ENCODE results near the gene NPAT.
A peak's percentile ranks its signal among the peaks of the same experiment; 100 is the strongest.

Gene NPAT

DNA sequence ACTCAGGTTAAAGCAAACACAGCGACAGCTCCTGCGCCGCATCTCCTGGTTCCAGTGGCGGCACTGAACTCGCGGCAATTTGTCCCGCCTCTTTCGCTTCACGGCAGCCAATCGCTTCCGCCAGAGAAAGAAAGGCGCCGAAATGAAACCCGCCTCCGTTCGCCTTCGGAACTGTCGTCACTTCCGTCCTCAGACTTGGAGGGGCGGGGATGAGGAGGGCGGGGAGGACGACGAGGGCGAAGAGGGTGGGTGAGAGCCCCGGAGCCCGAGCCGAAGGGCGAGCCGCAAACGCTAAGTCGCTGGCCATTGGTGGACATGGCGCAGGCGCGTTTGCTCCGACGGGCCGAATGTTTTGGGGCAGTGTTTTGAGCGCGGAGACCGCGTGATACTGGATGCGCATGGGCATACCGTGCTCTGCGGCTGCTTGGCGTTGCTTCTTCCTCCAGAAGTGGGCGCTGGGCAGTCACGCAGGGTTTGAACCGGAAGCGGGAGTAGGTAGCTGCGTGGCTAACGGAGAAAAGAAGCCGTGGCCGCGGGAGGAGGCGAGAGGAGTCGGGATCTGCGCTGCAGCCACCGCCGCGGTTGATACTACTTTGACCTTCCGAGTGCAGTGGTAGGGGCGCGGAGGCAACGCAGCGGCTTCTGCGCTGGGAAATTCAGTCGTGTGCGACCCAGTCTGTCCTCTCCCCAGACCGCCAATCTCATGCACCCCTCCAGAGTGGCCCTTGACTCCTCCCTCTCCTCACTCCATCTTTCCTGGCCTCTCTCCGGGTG, at the start of gene NPAT, which contains the start of gene ATM:
NPAT (minus strand) TSS at position 65 of the 774 bp plus-strand sequence. CDS start 102 bp downstream, outside the sequence.
ATM (plus strand) TSS at position 494 of the 774 bp plus-strand sequence. CDS start 4,558 bp downstream, outside the sequence.
- peak; percentile 99 to 100 for DNase-seq

DNA sequence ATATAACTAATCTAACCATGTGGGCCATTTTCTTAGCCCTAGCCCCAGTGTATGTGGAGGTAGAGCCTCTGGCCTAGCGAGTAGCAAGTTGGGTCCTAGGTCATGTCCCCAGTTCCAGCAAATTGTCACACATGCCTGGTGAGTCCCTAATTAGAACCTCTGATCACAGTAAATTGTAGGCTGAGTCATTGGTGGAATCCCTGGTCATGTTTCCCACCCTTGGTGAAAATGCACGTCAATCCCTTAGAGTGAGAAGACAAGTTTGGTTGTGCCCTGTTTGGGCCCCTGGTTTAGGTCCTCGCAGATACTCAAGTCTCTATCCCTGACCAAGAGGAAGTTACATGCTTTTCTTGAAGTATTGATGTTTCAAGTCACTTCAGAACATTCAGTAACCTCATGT, 47.1 kb upstream of the NPAT start:
- no peak for DNase-seq

DNA sequence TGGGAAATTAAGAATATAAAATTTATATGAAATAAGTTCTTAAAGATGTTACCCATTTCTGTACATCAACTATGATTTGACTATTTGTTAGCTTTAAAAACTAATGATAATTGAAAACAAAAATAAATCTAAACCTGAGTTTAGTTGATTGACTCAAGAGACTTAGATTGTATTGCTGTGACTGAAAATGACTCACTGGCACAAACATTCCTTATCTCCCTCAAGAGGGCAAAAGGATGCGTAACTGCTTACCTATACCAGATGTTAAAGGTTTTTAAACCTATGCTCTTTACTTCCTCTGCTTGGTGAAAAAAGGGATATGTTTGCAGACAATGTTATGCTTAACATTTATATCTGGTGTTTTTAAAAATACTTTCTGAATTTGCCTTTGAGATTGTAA, 30.7 kb upstream of the NPAT start:
- DNase-seq = no peak

DNA sequence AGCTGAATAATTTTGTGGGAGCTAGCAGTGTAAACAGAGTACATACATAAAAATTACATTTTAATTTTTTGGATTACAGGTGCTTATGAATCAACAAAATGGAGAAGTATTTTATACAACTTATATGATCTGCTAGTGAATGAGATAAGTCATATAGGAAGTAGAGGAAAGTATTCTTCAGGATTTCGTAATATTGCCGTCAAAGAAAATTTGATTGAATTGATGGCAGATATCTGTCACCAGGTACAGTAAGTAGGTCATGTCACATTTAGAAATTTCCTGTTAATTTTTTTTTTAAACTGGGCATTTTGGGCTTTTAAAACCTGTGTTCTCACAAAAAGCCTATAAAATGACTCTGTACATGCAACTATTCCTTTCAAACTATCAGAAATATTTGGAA, 24.4 kb upstream of the NPAT start:
- DNase-seq = no peak

DNA sequence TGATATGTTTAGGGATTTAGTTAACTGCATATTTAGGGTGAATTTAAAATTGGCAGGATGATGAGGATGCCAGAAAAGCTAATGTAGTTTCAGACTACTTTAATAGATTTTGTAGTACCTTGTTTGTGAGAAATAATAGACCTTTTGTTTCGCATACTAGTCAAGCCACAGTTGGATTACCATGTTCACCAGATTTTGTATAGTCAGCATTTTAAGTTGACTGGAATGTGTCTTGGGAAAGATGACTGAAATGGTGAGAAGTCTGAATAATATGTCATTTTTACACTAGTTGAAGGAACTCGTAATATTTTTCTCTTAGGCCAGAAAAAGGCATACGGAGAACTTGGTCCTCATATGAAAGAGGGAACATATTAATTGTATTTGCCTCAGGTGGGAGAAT, 23.9 kb upstream of the NPAT start:
- no peak for DNase-seq

DNA sequence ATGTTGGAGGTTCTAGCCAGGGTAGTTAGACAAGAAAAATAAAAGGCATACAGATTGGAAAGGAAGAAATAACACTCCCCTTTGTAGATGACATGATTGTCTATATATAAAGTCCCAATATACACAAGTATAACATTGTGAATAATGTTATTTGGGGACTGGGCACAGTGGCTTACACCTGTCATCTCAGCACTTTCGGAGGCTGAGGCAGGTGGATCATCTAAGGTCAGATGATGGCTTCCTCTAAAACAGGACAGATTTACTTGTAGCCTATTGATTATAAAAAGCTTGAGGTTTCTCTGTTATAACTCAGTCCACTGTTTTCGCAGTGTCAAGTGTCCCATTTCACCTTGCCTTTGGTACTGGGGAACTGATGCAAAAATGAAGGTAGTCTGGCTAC, 20.0 kb upstream of the NPAT start:
- no peak for DNase-seq

DNA sequence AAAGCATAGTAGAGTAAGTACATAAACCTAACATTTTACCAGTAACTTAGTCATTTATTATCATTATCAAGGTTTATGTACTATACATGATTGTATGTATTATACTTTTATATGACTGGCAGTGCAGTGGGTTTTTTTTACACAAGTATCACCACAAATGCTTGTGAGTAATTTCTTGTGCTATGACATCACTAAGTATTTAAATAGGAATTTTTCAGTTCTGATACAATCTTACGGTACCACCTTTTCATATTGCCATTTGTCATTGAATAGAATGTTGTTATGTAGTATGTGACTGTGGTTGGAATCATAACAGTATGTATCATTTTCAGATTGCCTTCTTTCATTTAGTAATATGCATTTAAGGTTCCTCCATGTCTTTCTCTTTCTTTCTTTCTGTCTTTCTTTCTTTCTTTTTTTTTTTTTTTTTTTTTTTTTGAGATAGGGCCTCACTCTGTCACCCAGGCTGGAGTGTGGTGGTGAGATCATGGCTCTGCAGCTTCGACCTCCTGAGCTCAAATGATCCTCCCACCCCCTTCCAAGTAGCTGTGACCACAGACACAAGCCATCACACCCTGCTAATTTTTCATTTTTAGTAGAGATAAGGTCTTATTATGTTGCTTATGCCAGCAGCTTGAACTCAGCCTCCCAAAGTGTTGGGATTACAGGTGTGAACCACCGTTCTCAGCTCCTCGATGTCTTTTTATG, 19.0 kb upstream of the NPAT start:
- DNase-seq = no peak

DNA sequence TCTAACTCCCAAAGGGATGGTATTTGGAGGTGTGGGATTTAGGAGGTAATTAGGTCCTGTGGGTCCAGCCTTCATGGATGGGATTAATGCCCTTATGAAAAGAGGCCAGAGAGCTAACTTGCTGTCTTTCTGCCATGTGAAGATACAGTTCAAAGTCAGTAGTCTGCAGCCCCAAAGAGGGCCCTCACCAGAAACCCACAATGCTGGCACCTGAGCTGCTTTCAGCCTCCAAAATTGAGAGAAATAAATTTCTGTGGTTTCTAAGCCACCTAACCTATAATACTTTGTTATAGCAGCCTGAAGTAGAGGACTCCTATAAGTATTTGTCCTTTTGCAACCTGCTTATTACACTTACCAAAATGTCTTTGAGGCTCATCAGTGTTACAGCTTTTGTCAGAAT, 16.6 kb upstream of the NPAT start:
- no peak for DNase-seq

DNA sequence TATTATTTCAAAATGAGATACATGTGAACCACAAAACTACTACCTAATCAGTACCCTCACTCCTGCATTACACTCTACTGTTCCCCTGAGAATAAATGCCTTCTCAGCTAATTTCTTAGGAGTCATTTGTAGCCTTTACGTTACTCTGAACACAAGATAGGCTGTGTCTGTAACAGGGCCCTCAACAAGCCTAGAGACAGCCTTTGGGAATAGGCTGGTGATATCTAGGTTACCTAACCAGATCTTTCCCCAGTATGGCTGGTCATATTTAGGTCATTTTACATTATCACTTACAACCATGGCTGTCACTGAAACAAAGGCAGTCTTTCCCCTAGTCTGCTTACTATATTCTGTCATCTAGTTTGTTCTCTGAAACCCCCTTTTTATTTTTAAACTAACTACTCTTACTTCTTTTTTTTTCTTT, 14.6 kb upstream of the NPAT start:
- no peak for DNase-seq

DNA sequence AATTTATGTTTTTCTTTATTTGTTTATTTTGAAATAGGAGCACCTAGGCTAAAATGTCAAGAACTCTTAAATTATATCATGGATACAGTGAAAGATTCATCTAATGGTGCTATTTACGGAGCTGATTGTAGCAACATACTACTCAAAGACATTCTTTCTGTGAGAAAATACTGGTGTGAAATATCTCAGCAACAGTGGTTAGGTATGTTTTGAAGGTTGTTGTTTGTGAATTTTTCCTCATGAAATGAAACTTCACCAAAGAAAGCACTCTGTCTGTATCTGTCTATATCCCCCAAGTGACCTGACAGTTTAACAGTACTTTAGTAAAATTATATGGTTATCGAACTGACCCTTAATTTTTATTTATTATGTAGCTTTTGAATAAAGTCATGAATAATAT, 13.2 kb upstream of the NPAT start:
- no peak for DNase-seq

DNA sequence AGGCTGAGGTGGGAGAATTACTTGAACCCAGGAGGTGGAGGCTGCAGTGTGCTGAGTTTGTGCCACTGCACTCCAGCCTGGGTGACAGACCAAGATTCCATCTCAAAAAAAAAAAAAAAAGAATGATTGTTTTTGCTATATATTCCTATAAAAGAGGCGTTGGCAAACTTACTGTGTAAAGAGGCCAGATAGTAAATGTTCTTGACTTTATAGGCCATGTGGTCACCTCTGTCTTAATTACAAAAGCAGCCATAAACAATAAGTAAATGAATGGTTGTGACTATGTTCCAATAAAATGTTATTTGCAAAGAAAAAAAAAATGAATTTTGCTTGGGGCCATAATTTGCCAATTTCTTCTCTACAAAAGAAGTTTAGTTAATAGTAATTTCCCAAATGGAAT, 12.8 kb upstream of the NPAT start:
- no peak for DNase-seq

DNA sequence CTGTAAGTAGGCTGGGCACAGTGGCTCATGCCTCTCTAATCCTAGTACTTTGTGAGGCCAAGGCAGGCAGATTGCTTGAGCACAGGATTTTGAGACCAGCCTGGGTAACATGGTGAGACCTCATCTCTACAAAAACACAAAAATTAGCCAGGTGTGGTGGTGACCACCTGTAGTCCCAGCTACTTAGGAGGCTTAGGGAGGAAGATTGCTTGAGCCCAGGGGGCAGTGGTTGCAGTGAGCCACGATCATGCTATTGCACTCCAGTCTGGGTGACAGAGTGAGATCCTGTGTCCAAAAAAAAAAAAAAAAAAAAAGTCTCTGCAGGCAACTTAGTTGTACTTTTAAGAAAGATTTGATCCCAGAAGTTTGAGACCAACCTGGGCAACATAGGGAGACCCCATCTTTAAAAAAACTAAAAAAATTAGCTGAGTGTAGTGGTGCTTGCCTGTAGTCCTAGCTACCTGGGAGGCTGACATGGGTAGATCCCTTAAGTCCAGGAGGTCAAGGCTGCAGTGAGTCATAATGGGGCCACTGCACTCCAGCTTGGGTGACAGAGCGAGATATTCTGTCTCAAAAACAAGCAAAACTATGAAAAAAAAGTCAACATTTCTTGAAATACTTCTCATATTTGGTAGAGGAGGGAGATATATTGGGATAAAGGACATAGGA, 11.0 kb upstream of the NPAT start:
- DNase-seq = no peak

DNA sequence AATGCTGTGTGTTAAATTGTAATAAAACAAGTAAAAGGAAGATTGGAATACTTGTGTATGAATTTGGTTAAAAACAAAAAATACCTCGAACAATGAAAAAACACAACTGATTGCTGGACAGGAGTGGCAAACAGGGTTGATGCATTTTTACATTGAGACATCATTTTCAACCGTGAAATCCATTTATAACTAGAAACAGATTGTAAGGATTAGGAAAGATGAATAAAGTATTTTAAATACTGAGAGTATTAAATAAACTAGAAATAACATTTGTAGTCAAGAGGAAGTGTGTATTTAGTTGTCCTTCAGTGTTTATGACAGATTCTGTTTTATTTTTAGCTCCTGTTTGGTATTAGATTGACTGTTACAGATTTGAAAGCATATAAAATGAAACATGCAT, 5.8 kb upstream of the NPAT start:
- no peak for DNase-seq

DNA sequence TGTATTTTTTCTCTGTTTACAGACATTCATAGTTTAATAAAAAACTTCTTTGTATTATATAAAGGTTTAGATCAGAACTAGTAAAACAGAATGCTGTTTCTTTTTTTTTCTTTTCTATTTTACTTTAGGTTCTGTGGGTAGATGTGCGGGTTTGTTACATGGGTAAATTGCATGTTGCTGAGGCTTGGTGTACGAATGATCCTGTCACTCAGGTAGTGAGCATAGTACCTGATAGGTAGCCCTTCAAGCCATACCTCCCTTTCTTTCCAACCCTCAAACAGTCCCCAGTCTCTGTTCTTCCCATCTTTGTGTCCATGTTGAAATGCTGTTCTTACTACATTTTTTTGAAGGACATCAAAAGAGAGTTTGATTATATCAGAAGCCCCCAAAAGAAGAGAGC, 3.6 kb upstream of the NPAT start:
- no peak for DNase-seq

DNA sequence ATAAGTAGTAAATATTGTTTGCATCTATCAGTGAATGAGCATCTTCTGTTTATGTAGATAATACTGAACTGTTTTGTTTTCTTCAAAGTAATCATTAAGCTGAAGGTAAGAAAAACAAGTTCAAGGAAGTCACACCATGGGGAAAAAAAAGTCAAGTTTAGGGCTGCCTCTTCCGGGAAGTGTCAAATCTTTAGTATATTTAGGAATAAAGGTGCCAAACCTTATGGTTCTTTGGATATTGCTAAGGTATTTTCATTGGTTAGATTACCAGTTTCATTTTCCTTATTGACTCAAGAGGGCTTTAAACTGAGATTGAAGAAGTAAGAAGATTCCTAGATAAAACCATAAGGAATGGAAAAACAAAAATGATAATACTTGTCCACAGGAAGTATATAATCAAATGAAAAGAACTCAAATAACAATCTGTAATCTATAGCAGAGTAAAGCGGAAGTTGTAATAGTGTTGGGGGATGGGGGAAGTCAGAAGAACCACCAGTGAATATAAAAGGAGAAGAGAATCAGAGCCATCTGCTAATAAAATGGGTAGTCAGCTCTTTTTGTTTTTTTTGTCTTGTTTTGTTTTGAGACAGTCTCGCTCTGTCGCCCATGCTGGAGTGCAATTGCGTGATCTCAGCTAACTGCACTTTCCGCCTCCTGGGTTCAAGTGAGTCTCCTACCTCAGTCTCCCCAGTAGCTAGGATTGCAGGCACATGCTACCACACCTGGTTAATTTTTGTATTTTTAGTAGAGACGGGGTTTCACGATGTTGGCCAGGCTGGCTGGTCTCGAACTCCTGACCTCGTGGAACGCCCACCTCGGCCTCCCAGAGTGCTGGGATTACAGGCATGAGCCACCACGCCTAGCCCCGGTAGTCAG, 2.7 kb upstream of the NPAT start:
- no peak for DNase-seq

DNA sequence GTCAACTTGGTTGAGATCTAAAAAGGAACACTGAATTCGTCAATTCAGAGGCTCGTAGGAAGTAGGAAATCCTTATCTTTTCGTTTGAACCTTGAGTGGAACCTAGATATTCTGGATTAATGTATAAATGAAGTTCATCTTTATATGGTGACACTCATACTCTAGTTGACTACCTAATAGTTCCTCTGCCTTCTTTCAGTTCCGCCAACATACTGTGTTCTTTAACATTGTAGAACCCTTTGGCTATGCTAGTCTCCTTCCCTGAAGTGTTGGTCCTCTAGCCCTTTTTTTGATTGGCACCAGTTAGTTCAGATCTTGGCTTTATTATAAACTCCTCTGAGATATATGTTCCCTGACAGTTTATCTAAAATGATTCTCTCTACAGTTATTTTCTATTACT, 1.9 kb upstream of the NPAT start:
- no peak for DNase-seq

DNA sequence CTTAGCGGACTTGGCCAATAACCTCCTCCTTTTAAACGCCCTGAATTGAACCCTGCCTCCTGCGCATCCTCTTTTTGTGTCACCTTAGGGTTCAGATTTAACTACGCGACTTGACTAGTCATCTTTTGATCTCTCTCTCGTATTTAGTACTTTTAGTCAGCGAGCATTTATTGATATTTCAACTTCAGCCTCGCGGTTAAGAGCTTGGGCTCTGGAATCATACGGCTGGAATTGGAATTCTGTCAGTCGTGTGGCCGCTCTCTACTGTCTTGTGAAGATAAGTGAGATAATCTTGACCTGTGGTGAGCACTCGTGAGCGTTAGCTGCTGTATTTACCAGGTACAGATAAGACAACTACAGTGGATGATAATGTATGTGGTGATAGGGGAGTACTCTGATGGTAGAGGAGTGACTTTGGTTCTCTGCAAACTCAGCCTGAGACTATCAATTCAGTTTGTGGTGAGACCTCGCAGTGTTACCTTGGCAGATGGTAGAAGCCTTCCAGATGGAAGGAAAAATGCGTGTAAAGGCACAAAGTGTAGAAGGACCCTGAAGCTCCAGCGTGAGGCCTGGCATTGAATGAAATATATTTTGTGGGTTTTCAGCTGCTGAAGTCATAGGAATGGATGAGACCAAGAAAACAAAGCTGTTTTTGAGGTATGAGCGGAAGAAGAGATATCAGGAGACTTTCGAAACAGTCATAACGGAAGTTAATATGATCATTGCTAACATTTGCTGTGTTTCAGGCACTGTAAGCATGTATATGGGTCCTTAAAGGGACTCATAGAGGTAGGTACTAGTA, 1.1 kb upstream of the NPAT start:
- DNase-seq = no peak

DNA sequence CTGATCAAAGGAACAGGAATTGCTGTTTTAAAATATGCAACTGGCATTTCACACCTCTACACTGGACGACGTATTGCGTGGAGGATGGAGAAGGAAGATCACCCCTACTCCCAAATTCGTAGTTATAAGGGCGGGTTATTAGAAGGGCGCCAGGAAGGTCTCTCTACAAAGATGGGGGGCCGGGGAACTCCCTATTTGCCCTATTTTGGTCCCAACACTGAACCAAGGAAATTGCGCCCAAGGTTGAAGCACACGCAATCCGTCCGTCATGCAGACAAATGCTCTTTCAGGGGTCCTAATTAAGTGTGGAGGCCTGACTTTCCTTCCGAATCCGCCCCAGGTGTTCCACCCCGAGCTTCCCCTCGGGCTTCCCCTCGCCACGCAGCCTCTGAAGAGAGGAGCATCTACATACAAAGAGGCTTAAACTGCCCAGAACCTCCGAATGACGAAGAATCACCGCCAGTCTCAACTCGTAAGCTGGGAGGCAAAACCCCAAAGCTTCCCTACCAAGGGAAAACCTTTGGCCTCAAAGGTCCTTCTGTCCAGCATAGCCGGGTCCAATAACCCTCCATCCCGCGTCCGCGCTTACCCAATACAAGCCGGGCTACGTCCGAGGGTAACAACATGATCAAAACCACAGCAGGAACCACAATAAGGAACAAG, 396 bp downstream of the NPAT start:
- DNase-seq = peak in 1 of 2 experiments; percentile 54

DNA sequence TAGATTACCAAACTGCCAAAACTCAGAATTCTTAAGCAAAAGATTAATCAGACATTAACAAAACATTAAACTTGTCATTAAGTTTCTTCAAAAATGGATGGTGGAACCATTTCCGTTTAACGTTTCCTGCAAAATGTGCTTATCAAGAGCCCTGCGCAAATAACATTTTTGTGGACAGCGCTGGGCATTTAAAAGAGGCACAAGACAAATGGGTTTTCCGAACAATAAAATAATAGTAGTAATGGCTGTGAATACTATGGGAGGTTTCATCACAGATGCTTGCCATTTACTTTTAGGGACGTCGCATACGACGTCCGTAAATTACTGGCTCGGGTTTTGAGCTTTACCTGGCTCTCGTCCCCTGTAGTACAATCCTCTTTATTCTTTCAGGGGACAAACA, 1.1 kb downstream of the NPAT start:
- DNase-seq = no peak

DNA sequence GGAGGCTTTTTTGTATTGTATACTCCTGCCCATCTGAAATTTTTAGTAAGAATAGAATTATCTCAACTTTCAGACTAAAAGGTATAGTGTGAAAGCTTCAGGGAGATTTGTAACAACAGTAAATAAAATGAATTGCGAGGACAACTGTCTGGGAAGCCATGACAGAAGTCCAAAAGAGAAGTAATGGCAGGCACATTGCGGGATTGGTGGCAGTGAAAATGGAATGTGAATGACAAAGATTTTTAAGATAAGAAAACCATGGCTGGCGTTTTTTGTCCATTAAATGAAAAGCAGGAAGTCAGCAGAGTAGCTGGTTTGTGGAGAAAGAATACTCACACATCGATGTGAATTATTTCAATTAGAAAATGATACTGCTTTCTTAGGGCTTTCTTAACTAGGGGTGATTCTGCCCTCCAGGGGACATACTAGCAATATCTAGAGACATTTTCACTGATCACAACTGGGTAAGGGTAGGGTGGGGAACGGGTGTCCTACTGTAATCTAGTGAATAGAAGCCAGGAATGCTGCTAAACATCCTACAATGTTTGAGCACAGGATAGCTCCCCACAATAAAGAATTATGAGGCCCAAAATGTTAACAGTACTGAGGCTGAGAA, 1.6 kb downstream of the NPAT start:
- no peak for DNase-seq

Measured in NCI-H2081 (cell line).